Tongue (tissue), 2 donors: ENCODE data around the gene FOXG1. TPM values are rescaled to one million over a fixed set of nuclear protein-coding genes. Genes with fewer than 3 reads are reported as not detected.

Experiments used
- DNase-seq: peaks from one replicate; pipeline ENCODE4 v3.0.0-alpha.2; 2015
- total RNA-seq: library from RNA; depleted of rRNA; stranded (reverse); fragments of >200 nt; gene quantifications from one replicate; pipeline ENCODE4 v1.2.3, GENCODE V29; 2014

The FOXG1 gene
- total RNA-seq, 1 donor from 2014 or later = 0.10 TPM

- peak; percentile 7 for DNase-seq
Measured at GRCh38 chr14:28776482-28777266, 10.1 kb downstream of the FOXG1 start.

GRCh38 chr14:28777471-28778137, 11.0 kb downstream of the FOXG1 start:
- DNase-seq = peak; percentile 5

DNA sequence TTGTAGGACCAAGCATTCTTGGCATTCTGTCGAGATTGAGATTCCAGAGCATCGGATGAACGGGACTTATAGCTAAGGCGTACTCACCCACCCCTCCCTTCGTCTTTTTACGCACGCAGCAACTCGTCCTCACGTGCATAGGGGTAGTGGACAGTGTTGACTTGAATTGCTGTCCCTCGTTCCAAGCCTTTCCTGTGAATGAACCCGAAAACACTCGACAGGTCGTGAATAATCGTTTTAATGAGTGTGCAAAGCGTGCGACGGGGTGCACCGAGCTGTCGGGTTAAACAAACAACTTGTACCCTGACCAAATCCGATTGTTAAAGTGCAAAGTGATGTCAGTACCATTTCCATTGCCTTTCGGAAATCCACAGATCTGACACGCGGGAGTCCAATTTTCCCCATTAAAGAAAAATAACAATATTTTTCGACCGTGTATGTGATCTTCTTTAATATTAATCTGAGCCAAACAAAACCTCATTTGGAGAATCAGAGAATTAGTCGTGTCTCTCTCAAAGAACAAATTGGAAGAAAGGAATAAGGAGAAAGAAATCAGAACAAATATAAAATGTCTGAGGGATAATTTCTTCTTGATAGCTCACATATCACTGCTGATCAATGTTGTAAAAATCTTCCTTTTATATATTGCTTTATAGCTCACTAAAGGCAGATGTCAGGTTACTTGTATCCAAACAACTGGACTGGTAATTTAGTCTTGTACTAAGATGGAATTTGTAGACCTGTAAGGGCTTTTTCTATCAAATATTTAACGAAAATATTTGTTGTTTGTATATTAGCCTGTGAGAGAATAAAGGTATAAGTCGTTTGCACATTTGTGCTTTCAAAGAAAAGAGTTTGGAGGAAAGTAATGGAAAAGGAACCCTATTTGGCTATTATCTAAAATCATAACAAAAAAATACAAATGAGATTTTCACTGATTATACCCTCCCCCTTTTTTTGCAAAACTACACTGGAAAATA, 11.8 kb downstream of the FOXG1 start:
- DNase-seq = peak; percentile 24

- no peak for DNase-seq
Measured at GRCh38 chr14:28779456-28779855, 12.9 kb downstream of the FOXG1 start.

DNA sequence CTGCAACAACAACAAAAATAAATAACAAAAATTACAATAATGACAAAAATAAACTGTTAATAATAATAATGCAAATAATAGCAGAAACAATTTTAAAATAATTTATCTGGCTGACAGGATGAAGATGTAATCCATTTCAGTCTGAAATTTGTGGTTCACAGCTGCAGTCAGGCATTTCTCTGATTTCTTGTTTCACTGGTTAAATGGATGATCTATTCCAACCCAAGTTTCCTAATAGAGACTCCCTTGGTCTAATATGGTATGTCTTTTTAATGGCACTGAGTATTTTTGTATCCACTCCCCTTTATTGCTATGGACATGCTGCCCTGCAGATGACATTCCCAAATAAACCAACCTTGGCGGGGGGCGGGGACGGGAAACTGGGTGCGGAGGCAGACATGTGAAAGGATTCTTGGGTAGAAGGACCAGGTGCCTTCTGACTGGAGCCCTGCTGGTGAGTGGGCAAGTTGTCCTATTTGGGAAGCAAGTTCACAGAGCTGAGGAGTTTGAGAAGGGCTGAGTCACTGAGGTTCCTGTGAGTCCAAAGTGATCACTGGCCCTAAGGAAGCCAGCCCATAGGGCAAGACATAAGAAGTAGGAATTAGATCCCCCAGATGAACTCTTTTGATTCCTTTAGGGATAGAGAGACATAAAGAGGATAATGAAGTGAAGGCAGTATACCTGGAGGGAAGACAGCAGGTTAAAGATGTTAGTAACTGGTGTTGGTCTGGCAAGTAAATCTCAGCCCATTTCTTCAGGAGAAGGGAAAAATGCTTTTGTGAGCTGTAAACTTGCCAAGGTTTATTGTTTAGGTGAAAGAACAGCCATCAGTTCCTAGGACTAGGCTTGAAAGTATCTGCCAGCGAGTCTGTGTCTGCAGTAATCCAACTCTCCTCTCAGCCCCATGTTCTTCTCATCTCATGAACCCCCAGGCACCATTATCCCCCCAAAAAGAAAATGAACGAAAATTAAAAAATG, 14.5 kb downstream of the FOXG1 start:
- no peak for DNase-seq

GRCh38 chr14:28782301-28782700, 15.7 kb downstream of the FOXG1 start:
- no peak for DNase-seq

GRCh38 chr14:28783664-28784063, 17.1 kb downstream of the FOXG1 start:
- DNase-seq = no peak

GRCh38 chr14:28784096-28785048, 17.8 kb downstream of the FOXG1 start:
- no peak for DNase-seq

- DNase-seq = peak; percentile 50
Measured at GRCh38 chr14:28785096-28785952, 18.7 kb downstream of the FOXG1 start.

- DNase-seq = no peak
Measured at GRCh38 chr14:28807518-28807917, 40.9 kb downstream of the FOXG1 start.

- no peak for DNase-seq
Measured at GRCh38 chr14:28813810-28814209, 47.2 kb downstream of the FOXG1 start.
